BJ (cell line): ENCODE data around the gene VIPR1. TPM values are rescaled to one million over a fixed set of nuclear protein-coding genes. Genes with fewer than 3 reads are reported as not detected.

Experiments used
- CTCF ChIA-PET: fragments of 350-600 bp; formaldehyde crosslinking; extraction: SDS; loops from one replicate; lab custom pipeline; 2021; ENCODE audit warnings: antibody characterized with exemption, inconsistent platforms; lab: Yijun Ruan, JAX
- POLR2A ChIA-PET: fragments of 300-600 bp; sonication (Branson Sonifier 250); formaldehyde crosslinking; extraction: SDS; loops from one replicate; lab custom pipeline; 2021; ENCODE audit warnings: antibody characterized with exemption; lab: Charles Lee
- DNase-seq: peaks from one replicate; pipeline ENCODE4 v3.0.0-alpha.2; 2011; ENCODE audit warnings: low read depth
- H3K27me3 ChIP-seq: 2 replicates; pipeline ENCODE4 v1.6.0; 2011; ENCODE audit warnings: low read length; ENCODE audit not compliant: control insufficient read depth, insufficient read depth
- H3K36me3 ChIP-seq: 2 replicates; pipeline ENCODE4 v1.5.1; 2011; ENCODE audit warnings: low read length; ENCODE audit not compliant: control insufficient read depth, insufficient read depth
- H3K4me3 ChIP-seq: 2 replicates; pipeline ENCODE4 v1.5.1; 2011; ENCODE audit warnings: low read depth, mild to moderate bottlenecking, control low read depth, low read length
- CTCF ChIP-seq: IDR thresholded peaks from 2 replicates; pipeline ENCODE4 v1.5.1; 2011; ENCODE audit warnings: low read depth, mild to moderate bottlenecking, control low read depth, inconsistent platforms, low read length, moderate library complexity; ENCODE audit not compliant: insufficient read depth
- polyA plus RNA-seq: library from polyadenylated mRNA; depleted of rRNA; stranded (reverse); fragments of >200 nt; gene quantifications from 2 replicates; pipeline ENCODE4 v1.2.3, GENCODE V29; 2011

The VIPR1 gene
- polyA plus RNA-seq, 1 experiment = not detected

GRCh38 chr3:42507761-42508335 lies 5.4 kb downstream of the VIPR1 start:
- DNase-seq = no peak
- ChIA-PET POLR2A (no interaction called here), CTCF (no interaction called here)
- no peak for TF ChIP-seq CTCF
- Histone ChIP-seq H3K4me3 (no peak overlapping the region), H3K27me3 (peaks cover 15% of the 10 kb centered on the region), H3K36me3 (no peaks in the 10 kb centered on the region)

GRCh38 chr3:42508562-42508961 lies 6.1 kb downstream of the VIPR1 start:
- no peak for TF ChIP-seq CTCF
- POLR2A ChIA-PET = no interaction called here
- H3K27me3 ChIP-seq = peaks cover 9% of the 10 kb centered on the region
- H3K4me3 ChIP-seq = no peak overlapping the region
- H3K36me3 ChIP-seq = no peaks in the 10 kb centered on the region
- no peak for DNase-seq
- CTCF ChIA-PET = interaction anchor here (0.8 to 1.6 kb wide), 2 partner anchors 39 to 152 kb away, joined by 3 to 4 read pairs; no protein-coding TSS in a partner anchor

GRCh38 chr3:42509111-42509510 lies 6.7 kb downstream of the VIPR1 start:
- Histone ChIP-seq H3K4me3 (no peak overlapping the region), H3K27me3 (peaks cover 7% of the 10 kb centered on the region), H3K36me3 (no peaks in the 10 kb centered on the region)
- DNase-seq = no peak
- POLR2A ChIA-PET = no interaction called here
- TF ChIP-seq CTCF = no peak
- CTCF ChIA-PET = interaction anchor here (0.8 to 1.6 kb wide), 4 partner anchors 16 to 153 kb away, joined by 3 to 4 read pairs (median 4); no protein-coding TSS in a partner anchor

GRCh38 chr3:42510325-42510724 lies 7.9 kb downstream of the VIPR1 start:
- no peak for DNase-seq
- ChIA-PET CTCF (no interaction called here), POLR2A (no interaction called here)
- Histone ChIP-seq H3K36me3 (no peaks in the 10 kb centered on the region), H3K4me3 (no peak overlapping the region), H3K27me3 (peaks cover 5% of the 10 kb centered on the region)
- no peak for TF ChIP-seq CTCF

- Histone ChIP-seq H3K36me3 (no peaks in the 10 kb centered on the region), H3K27me3 (peaks cover 5% of the 10 kb centered on the region), H3K4me3 (no peak overlapping the region)
- ChIA-PET CTCF (interaction anchor here (3.1 kb wide), 1 partner anchor 10 kb away, joined by 13 read pairs; the partner anchor contains the start of gene VIPR1), POLR2A (no interaction called here)
- no peak for DNase-seq
- TF ChIP-seq CTCF = no peak
Measured at GRCh38 chr3:42511201-42511600, 8.8 kb downstream of the VIPR1 start.
